Neural cell (in vitro differentiated cells): ENCODE data around the gene VPS35L.

Experiments
- EP300 ChIP-seq: fragments of 450-650 bp; conservative IDR thresholded peaks from 2 replicates; pipeline ENCODE4 v1.6.1; 2014; ENCODE audit warnings: antibody characterized with exemption, mild to moderate bottlenecking, moderate library complexity; ENCODE audit not compliant: poor library complexity, severe bottlenecking
- POLR2AphosphoS5 ChIP-seq: IDR thresholded peaks from 2 replicates; pipeline ENCODE4 v1.6.1; 2012
- TF ChIP-seq, protein P1 (sequence below): IDR thresholded peaks from 2 replicates; pipeline ENCODE4 v1.6.1; 2012; ENCODE audit warnings: borderline replicate concordance
- TF ChIP-seq, protein P2 (sequence below): fragments of 450-650 bp; IDR thresholded peaks from 2 replicates; pipeline ENCODE4 v1.5.1; 2014; ENCODE audit warnings: antibody characterized with exemption, mild to moderate bottlenecking, moderate library complexity; ENCODE audit not compliant: poor library complexity, severe bottlenecking

DNA sequence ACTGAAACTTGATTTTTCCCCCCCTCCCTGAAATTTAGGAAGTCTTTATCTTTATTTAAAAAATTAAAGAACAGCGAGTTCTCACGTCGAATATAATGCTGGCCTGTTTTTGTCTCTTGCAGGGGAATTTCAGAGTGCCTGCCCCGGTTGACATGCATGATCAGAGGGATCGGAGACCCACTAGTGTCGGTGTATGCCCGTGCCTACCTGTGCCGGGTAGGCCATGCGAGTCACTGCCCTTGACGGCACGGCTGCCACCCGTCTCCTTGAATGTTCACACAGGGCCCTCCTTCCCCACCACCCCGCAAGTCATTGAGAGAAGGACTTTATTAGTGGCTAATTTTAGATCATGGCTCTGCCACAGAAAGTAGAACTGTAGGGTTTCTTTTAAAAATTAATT is 54.7 kb downstream of the VPS35L start:
- TF ChIP-seq EP300 (no peak), POLR2AphosphoS5 (no peak)
- TF ChIP-seq, protein P1, sequence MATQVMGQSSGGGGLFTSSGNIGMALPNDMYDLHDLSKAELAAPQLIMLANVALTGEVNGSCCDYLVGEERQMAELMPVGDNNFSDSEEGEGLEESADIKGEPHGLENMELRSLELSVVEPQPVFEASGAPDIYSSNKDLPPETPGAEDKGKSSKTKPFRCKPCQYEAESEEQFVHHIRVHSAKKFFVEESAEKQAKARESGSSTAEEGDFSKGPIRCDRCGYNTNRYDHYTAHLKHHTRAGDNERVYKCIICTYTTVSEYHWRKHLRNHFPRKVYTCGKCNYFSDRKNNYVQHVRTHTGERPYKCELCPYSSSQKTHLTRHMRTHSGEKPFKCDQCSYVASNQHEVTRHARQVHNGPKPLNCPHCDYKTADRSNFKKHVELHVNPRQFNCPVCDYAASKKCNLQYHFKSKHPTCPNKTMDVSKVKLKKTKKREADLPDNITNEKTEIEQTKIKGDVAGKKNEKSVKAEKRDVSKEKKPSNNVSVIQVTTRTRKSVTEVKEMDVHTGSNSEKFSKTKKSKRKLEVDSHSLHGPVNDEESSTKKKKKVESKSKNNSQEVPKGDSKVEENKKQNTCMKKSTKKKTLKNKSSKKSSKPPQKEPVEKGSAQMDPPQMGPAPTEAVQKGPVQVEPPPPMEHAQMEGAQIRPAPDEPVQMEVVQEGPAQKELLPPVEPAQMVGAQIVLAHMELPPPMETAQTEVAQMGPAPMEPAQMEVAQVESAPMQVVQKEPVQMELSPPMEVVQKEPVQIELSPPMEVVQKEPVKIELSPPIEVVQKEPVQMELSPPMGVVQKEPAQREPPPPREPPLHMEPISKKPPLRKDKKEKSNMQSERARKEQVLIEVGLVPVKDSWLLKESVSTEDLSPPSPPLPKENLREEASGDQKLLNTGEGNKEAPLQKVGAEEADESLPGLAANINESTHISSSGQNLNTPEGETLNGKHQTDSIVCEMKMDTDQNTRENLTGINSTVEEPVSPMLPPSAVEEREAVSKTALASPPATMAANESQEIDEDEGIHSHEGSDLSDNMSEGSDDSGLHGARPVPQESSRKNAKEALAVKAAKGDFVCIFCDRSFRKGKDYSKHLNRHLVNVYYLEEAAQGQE: no peak
- TF ChIP-seq, protein P2, sequence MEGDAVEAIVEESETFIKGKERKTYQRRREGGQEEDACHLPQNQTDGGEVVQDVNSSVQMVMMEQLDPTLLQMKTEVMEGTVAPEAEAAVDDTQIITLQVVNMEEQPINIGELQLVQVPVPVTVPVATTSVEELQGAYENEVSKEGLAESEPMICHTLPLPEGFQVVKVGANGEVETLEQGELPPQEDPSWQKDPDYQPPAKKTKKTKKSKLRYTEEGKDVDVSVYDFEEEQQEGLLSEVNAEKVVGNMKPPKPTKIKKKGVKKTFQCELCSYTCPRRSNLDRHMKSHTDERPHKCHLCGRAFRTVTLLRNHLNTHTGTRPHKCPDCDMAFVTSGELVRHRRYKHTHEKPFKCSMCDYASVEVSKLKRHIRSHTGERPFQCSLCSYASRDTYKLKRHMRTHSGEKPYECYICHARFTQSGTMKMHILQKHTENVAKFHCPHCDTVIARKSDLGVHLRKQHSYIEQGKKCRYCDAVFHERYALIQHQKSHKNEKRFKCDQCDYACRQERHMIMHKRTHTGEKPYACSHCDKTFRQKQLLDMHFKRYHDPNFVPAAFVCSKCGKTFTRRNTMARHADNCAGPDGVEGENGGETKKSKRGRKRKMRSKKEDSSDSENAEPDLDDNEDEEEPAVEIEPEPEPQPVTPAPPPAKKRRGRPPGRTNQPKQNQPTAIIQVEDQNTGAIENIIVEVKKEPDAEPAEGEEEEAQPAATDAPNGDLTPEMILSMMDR: no peak
